Cortex of kidney (tissue), 1 donor: ENCODE results near the gene CLCN7.
A peak's percentile ranks its signal among the peaks of the same experiment; 100 is the strongest.

Source experiments
- DNase-seq: peaks from one replicate; lab custom pipeline; 2025; lab: John Stamatoyannopoulos, UW

The CLCN7 gene

GRCh38 chr16:1430759-1431496 is 43.9 kb downstream of the CLCN7 start, which contains the start of gene PERCC1:
Gene PERCC1 (plus strand): TSS chr16:1431078. CDS start chr16:1432594, 1,516 bp downstream.
- no peak for DNase-seq

GRCh38 chr16:1430214-1430758 is 44.5 kb downstream of the CLCN7 start:
- no peak for DNase-seq

- DNase-seq: no peak
Observed at GRCh38 chr16:1429631-1430030, 45.2 kb downstream of the CLCN7 start.

GRCh38 chr16:1429012-1429411 is 45.8 kb downstream of the CLCN7 start:
- no peak for DNase-seq

GRCh38 chr16:1428511-1428910 is 46.3 kb downstream of the CLCN7 start:
- no peak for DNase-seq

- no peak for DNase-seq
Observed at GRCh38 chr16:1427473-1428461, 47.1 kb downstream of the CLCN7 start.

GRCh38 chr16:1426734-1427471 is 47.9 kb downstream of the CLCN7 start:
- no peak for DNase-seq

GRCh38 chr16:1425616-1426370 is 49.0 kb downstream of the CLCN7 start:
- no peak for DNase-seq

- no peak for DNase-seq
Observed at GRCh38 chr16:1424028-1424427, 50.8 kb downstream of the CLCN7 start.

GRCh38 chr16:1422076-1422475 is 52.8 kb downstream of the CLCN7 start:
- no peak for DNase-seq

- no peak for DNase-seq
Observed at GRCh38 chr16:1420111-1420539, 54.7 kb downstream of the CLCN7 start.

GRCh38 chr16:1416521-1416941 is 58.3 kb downstream of the CLCN7 start:
- no peak for DNase-seq

GRCh38 chr16:1414532-1415260 is 60.1 kb downstream of the CLCN7 start, which contains the start of gene UNKL:
Gene UNKL (minus strand): TSS chr16:1414704. CDS start chr16:1414691, 13 bp downstream.
- no peak for DNase-seq

- no peak for DNase-seq
Observed at GRCh38 chr16:1413684-1414531, 60.9 kb downstream of the CLCN7 start.

- DNase-seq: no peak
Observed at GRCh38 chr16:1412847-1413246, 62.0 kb downstream of the CLCN7 start.

GRCh38 chr16:1408171-1408837 is 66.5 kb downstream of the CLCN7 start:
- DNase-seq: peak; percentile 78

- no peak for DNase-seq
Observed at GRCh38 chr16:1407753-1408152, 67.1 kb downstream of the CLCN7 start.

GRCh38 chr16:1403733-1404132 is 71.1 kb downstream of the CLCN7 start:
- DNase-seq: no peak

GRCh38 chr16:1403036-1403435 is 71.8 kb downstream of the CLCN7 start:
- no peak for DNase-seq
